T47D (cell line): ENCODE data around the gene KDELR1.
"Not testable (repeated sequence)": the region's sequence is repeated elsewhere in the genome, so short reads cannot be mapped to it uniquely, and the experiment has no call there.

ENCODE experiments used
- DNase-seq, 2 experiments: peaks; one replicate each; pipeline versions ENCODE4 v3.0.0 to v3.0.0-alpha.2; 2011 to 2012; ENCODE audit warnings: low read depth in 1 of 2, low spot score in 1 of 2
- JUND ChIP-seq: IDR thresholded peaks from 2 replicates; pipeline ENCODE4 v1.6.1; 2012; ENCODE audit warnings: low read depth
- in situ Hi-C: cut with HindIII; loops from 2 replicates; pipeline ENCODE4 v1.10.0; 2016; ENCODE audit warnings: low sequenced_read_pairs, low pct_unique_long_range_greater_than_20kb

KDELR1 gene

GRCh38 chr19:48373567-48373966 lies 17.8 kb downstream of the KDELR1 start:
- DNase-seq = no peak
- no peak for TF ChIP-seq JUND
- in situ Hi-C loops = no loop called here

- no peak for TF ChIP-seq JUND
- in situ Hi-C loops = no loop called here
- DNase-seq = no peak
These were observed 18.4 kb downstream of the KDELR1 start for GRCh38 chr19:48372904-48373303.

- in situ Hi-C loops, DNase-seq: not testable (repeated sequence)
These were observed 19.6 kb downstream of the KDELR1 start for GRCh38 chr19:48371771-48372170.

DNA sequence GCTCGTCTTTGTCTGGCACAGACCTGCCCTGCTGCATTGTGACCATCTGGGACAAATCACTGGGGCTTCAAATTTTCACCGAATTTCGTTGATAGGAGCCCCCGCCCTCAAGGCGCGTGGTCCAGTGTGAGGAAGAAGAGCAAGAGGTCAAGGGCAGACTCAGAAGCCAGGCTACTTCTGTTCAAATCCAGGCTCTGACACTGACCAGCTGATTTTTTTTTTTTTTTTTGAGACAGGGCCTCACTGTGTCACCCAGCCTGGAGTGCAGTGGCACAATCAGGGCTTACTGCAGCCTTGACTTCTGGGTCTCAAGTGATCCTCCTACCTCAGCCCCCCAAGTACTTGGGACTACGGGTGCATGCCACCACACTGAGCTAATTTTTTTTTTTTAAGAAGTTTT lies 20.0 kb downstream of the KDELR1 start:
- DNase-seq = no peak
- in situ Hi-C loops = no loop called here
- no peak for TF ChIP-seq JUND

DNA sequence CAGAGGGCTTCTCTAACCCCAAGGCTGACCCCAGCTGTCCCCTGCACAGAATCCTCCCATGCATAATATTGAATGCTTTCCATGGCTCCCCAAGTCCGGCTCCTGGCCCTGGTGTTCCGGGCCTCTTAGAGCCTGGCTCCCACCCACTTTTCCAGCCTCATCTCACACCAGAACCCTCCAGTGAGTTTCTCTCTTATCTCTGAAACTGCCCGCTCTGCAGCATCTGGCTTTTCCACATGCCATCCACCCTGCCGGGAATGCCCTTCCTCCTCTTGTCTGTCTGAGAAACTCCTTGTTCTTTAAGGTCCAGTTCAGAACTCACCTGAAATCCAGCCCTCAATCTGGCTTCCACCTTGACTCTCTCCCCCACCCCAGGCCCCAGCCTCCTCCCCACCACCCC lies 20.4 kb downstream of the KDELR1 start:
- in situ Hi-C loops = no loop called here
- TF ChIP-seq JUND = no peak
- no peak for DNase-seq

- TF ChIP-seq JUND = no peak
- in situ Hi-C loops = no loop called here
- no peak for DNase-seq
These were observed 22.4 kb downstream of the KDELR1 start for GRCh38 chr19:48368936-48369335.

DNA sequence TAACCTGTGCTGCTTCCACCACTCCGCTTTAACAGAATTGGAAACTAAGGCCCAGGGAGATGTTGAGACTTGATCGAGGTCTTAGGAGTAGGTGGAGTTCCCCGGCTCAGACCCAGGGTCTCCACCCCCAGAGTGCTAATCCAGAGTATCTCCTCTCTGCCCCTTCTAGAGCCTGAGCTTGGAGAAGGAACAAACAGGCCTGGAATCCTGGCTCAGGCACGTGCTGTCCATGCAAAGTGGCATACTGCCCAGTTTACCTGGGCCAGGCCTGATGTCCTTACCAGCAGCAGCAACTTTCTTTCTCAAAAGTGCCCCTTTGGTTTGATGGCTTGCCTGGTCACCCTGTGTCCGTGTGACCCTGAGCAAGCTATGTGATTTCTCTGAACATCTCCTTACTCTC lies 23.5 kb downstream of the KDELR1 start:
- DNase-seq = no peak
- in situ Hi-C loops = no loop called here
- TF ChIP-seq JUND = no peak

- in situ Hi-C loops = no loop called here
- no peak for TF ChIP-seq JUND
- DNase-seq = no peak
These were observed 25.7 kb downstream of the KDELR1 start for GRCh38 chr19:48365602-48366001.

- no peak for TF ChIP-seq JUND
- in situ Hi-C loops = no loop called here
- no peak for DNase-seq
These were observed 26.6 kb downstream of the KDELR1 start for GRCh38 chr19:48364598-48365348.

GRCh38 chr19:48363810-48364597 lies 27.3 kb downstream of the KDELR1 start, which contains the start of the genes SYNGR4 and TMEM143:
SYNGR4 (plus strand) TSS chr19:48364367; CDS start chr19:48365843, 1,476 bp downstream.
TMEM143 (minus strand) TSS chr19:48363940; CDS start chr19:48363920, 20 bp downstream.
- TF ChIP-seq JUND = no peak
- in situ Hi-C loops = no loop called here

DNA sequence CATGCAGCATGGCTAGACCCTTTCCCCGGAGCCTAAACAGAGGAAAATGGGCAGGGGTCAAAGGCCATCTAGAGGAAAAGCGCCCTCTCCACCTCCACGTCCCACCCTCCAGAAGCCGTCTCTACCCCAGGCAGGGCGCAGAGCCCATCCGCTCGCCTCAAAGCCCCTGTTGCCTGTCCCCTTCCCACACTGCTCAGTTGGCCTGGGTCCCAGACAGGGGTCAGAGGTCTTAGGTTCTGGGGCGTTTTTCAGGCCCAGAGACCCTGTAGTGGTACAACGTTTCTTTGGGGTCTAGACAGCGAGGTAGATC lies 27.9 kb downstream of the KDELR1 start:
- in situ Hi-C loops = no loop called here
- no peak for DNase-seq
- TF ChIP-seq JUND = no peak

More at GRCh38 chr19:48363810-48364597, 27.3 kb downstream of the KDELR1 start, which contains the start of the genes SYNGR4 and TMEM143:
- peak; percentile 89 to 99 for DNase-seq

DNA sequence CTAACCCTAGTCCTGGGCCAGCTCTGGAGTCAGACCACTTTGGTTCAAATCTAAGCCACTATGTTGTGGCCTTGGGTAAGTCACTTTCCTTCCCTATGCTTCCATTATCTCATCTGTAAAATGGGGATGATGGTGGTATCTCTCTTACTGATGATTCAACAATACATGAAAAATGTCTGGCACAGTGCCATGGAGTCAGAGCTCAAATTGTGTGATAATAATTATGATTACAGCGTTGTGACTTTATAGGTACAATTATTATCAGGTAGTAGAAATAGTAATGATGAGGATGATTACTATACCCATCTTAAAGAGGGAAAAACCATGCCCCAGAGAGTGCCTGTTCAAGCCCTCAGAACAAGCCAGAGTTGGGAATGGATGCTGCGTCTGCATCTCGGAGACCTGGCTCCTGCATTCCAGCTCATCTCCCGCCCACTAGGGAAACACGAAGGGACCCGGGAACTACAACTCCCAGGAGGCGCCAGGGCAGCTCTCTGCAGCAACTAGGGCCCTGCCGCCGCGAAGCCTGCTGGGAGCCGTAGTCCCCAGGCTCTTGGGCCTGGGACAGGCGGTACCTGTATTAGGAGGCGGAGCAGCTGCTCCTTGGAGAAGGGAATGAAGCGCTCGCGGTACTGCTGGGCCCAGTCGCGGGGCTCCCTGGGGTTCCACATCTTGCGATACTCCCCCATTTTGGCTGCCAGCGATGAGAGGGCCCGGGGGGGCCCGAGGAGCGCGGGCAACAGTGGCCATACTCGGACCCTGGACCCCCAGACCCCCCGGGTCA lies 28.4 kb downstream of the KDELR1 start:
- in situ Hi-C loops = no loop called here
- TF ChIP-seq JUND = no peak
- peak; percentile 56 to 96 for DNase-seq
